Middle frontal gyrus (tissue), 1 donor: Measurements from ENCODE around the gene HOXA5.

Experiments used
- DNase-seq: peaks from one replicate; pipeline ENCODE4 v3.0.0-alpha.2; 2015; ENCODE audit warnings: low spot score; ENCODE audit errors: extremely low spot score

HOXA5 gene

DNA sequence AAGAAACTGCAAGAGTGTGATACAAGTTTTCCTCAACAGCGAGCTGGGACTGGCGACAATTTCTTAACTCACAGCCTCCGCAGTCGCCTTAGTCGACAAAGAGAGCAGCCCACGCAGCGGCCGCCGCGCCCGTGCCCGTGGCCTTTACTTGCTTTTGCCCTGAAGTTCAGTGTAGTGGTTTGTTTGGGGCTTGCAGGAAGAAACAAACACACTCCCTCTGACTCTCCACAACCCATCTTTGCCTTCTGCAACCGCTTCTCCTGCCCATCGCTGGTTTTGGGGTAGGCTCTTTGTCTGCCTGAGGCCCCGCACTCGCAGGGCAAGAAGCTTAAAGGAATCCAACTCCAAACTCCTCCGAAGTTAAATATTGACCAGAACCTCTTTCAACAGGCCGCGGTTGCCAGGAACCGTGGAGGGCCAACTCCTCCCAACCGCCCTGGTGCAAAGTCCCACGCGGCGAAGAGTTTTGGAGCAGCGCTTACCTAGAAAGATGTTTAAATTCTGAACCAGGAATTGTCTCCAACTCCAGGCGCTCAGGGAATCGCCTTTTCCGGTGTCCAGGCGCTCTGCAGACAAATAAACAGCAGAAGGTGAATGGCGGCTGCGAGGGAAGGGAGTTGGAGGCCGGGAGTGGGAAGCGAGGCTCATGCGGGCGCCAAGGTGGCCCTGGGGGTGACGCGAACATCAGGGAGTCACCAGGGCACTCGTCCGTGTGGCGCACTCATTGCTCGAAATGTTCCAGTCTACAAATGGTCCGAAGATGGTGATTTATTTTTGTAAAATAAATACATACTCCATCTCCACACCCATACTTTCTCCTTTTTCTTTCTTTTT lies 21.2 kb downstream of the HOXA5 start:
- DNase-seq, result no peak

DNA sequence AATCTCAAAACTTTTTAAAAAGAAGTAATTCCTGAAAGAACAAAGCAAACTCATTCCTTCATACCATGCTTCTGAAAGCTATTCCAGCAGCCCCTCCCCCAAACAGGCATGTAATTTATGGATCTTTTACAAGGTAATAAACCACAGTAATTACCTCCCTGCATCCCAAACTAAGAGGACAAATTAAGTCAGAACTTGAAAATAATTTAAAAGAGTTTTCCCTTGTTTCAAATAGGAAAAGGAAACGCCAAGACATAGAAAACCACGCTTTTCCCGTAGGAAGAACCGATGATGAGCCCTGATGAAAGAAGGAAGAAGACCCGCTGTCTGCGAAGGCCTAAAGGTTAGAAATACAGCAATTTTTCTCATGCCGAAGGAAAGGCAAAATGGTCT lies 21.8 kb downstream of the HOXA5 start:
- DNase-seq, result no peak

DNA sequence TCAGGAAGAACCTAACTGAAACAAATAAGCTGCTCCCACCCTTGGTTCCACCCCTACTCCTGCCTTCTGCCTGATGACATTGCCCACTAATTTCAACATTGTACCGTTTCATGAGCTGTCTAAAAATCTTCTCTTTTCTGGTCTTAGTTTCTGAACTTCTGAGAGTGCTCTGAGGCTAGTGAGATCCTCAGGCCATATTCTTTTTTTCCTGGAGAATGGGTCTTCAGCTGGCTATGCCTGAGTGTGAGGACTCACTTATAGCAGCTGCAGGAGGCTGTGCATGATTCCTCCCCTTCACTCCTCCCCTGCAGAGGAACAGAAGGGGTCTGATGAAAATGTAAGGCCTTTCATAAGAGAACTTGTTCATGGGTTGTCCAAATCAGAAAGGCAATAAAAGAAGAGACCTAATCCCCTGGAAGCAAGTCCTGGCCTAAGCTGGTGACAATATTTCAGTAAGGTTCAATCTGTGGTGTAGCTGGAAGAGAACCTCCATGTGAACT lies 24.0 kb downstream of the HOXA5 start:
- no peak for DNase-seq

DNA sequence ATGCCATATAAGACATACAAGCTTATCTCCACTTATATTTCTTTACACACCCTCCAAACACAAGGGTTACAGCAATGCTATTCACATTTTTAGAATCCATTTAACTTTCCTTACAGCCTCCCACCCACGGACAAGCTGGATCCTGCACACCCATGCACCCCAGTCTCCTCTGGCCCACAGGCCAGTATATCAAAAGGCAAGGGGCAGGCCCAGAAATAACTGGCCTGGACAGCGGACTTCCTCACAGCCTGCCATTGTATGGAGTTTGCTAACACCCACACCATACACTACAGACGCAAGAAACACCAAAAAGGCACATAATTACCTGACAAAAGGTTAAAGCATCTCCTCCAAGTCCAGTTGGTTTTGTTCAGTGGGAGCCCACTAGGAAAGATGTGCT lies 24.9 kb downstream of the HOXA5 start:
- no peak for DNase-seq

DNA sequence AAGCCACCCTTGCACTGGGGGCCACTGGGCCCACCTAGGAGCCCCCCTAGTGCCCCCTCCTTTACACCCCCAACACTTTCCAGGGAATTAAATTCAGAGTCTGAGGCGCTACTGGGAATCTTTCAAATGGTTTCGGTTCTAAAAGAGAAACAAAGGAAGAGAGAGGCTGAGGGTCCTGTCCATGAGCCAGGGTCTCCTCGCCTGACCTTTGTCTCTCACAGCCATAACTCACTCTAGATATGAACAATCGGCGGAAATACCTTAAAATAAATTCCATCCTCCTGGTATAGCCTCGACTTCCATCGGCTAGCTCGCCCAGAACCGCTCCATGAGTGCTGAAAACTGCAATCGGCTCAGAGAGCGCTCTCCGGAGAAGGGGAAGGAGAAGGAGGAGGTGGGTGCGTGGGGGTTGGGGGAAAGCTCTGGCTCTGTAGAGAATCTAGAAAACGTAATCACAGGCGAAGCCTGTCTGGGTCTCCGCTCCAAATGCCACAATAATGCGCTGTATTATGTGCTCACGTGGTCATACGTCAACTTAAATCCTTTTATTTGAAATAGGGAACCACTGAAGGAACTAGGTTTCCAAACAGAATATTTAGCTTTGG lies 25.5 kb downstream of the HOXA5 start:
- DNase-seq, result no peak

DNA sequence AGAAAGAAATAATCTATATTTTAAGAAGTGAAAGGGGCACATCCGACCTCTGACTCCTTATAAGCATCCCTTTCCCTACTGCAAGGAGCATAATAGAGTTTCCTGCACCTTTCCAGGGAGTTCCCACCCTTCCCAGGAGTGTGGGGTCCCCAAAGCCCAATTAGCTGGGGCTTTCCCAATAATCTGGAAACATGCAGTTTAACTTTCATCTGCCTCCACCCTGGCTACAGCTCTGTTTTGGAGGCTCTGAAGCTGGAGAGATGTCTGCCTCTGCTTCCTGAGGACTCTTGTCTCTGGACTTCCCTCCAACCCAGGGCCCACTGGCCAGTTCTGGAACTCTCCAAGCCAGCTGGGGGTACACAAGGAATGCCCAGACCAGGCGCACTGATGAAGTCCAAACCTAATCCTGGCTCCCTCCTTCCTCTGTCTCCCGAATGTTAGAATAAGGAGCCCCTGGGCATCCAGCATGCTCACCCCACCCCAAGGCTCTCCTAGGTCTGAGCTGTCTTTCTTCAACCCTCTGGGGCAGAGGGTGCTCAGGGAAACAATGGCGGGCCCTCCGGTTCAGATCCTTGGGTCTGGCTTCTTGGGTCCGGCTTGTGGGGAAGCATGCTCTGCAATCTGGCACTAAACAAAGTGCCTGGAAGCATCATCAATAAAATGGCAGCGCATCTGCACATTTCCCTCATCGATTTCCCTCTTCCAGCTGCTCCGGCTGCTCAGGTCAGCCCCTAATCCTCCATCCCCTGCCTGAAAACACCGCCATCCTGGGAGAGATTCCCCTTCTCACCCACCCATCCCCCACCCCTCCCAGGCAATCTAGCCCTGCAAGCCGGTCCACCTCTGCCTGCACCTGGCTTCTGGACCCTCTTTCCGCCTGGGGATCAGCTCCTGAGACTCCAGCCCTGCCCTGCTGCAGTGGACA lies 26.3 kb downstream of the HOXA5 start:
- DNase-seq, result no peak

DNA sequence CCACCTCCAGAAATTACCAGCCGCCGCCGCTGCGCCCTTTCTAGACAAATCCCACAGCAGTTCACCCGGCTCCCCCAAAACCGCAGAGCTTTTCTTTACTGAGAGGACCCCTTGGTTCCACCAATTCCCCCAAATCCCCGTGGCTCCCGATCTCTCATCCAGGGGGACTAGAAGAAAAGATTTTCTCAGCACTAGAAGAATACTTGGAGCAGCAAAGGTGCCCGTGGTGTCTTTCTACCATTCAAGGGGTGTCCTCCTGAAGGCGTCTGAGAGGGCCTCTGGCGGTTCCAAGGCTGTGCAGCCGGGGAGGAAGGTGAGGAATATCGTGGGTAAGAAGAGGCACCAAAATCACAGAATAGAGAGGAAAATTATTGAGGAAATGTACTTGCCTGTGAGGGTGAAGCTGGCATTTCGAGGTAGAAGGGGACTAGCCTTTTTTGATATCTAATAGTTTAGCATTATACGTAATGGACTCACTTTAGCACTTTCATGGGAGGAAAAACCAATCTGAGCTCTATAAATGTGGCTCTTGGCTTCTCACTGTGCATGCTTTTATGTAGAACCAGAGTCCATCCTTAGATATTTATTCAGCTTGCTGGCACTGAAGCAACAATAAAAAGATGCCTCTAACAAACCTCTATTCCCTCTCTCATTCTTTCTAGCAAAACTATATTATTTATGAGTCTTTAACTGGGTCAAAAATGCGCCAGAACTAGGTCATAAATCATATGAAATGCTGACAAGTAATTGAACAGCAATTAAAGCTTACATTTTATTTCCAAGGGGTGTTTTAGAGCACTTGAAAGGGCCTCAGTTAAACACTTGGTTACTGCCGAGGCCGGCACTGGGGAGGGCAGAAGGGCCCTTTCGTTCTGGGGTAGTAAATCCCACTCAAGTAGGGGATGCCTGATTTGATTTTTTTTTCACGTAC lies 27.2 kb downstream of the HOXA5 start:
- DNase-seq, result no peak

DNA sequence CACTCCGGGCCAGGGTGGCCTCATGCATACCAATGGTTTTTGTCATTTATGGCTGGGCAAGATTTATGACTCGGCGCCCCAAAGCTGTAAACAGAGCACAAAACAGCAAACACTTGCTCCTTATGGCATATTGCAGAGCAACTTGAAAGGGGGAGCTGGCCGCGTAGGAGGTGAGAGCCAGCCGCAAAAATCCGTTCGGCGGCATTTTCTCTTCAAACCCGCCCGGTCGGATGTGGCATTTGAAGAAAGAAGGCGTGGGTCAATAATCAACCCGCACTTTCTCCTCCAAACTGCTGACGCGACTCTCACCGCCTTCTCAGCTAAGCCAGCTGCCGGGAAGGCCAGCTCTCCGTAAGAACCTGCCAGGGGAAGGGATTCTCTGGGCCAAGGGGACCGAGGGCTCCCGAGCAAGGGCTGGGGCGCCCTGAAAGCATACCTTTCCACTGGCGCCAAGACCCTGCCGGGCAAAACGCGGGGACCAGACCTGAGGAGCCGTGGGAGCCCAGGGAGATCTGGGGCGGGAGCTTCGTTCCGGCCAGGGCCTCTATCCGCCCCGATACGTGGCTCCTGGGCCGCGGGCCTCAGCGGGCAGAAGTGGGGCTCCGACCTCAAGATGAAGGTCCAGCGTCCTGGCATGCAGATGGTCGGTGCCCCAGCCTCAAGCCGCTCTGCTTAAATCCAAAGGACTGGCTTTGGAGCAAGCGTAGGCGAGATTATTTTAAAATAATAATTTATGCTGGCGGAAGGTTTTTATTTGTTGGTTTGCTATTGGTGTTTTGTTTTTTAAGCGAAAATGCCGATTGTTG lies 28.1 kb downstream of the HOXA5 start:
- no peak for DNase-seq

DNA sequence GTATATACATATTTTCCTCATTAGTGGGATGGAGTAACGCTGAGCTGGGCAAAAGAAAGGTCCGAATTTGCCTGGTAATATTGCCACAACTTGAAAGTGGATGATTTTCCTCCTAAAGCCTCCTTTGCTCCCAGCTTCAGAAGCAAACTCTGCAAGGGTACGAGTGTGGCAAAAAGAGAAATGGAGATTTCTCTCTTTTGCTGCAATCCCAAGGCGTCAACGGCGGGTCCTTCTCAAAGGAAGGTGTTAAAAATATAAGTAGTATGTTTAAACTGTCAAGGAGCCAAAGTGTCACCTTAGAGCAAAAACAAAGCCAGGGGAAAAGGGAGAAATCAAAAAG lies 28.6 kb downstream of the HOXA5 start:
- DNase-seq, result no peak

DNA sequence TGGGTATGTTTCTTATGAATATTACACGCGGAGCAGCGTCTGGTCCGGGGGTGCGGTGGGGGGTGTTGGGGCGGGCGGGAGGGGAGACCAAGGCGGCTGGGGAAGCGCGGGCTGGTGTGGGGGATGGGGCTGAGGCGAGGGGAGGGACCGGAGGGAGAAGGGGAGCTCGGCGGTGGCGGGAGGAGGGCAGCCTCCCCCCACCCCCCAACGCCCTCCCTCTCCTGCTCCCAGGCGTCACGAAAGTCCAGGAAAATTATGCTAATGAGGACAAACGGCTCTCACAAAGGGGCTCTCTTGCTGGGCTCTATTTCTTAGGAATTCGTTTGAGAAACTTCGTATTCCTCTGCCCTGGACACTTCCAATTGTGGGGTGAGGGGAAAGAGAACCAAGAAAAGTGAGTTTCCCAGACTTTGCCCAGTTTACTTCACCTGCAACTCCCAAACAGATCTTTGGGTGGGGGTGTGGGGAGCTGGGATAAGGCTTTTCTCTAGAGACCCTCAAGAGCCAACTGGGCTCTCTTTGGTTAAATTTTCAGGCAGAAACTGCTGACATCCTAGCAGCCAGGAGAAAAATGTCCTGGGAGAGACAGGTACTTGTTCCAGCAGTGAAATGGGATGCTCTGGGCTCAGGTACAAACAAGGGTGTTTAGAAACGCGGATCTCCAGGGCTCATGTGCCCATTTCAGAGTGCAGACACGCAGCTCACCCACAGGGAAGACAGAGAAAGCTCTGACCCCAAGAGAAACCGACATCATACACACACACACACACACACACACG lies 29.3 kb downstream of the HOXA5 start:
- DNase-seq, result no peak

DNA sequence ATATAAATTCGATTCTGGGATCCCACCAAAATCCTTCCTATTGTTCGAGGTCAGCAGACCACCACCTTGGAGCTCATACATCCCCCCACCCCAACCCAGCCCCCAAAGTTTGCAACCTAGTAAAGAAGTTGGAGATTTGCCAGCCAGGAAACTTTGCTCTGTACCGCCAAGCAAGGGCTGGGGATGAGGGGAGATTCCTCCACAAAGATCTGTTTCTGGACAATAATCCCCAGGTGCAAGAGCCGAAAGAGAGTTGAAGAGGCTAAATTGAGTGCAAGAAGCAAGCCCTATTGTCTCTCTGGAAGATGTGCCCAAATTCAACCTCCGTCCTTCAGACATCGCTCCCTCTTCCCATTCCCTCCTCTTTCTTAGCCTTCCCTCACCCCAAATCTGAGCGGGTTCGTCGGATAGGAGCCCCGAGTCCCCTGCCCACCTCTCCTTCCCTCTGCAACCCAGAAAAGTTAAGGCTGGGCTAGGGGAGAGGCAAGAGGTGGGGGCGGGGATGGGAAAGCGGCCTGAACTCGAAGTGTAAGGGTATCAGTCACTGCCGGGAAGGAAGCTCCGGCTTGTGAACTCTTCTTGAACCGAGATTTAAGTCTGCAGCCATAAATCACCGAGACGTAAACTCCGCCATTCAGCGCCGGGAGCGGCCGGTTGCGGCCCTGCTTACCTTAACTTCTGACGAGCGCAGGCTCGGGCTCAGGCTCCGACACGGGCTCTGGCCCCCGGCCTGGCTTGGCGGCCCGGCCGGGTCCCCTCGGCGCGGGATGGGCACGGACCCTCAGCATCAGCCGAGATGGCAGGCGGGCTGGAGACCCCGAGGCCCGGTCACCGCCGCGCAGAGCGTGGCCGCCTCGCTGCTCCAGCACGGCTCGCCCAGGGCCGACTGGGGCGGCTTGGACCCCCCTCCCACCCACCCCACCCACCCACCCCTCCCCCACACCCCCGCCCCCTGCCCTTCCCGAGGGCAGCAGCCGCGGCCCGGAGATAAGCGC lies 30.2 kb downstream of the HOXA5 start:
- DNase-seq, result no peak

DNA sequence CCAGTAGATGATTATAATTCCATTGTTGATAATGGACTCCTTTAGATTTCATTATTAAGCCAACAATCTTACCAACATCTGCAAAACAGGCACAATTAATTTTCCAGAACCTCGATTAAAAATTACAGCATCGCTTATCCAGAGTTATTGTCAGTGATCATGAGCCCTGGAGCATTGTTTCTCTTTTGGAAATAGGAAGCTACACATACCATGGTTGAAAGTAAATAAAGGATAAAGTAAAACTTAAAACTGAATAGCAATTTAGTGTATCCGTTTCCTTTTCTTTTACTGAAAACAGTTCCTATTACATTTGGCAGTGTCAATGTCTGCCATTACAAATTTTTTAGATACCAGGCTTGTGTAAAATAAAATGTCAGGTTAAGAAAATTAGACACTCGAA lies 31.1 kb downstream of the HOXA5 start:
- DNase-seq, result no peak

DNA sequence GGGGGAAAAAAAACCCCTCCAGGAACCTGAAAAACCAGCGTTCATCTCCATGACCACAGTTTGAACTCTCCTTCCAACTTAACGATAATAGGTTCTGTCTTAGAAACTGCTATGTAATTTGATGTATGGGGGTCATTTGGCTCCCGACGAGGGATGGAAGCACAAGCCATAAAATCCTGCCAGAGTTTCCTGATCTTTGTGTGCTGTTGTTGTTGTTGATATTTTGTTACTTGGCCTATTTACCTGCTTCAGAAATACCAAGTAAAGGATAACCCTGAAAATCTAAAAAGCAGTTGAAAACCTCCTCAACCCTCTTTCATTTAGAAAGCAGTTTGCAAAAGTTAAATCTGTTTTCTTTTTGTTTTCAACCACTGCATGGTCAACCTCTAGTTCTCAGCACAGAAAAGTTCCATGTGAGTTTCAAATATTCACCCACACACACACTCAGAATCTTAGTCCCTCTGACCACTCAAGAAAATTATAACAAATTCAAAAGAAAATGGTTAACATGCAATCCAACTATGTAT lies 31.7 kb downstream of the HOXA5 start:
- no peak for DNase-seq

DNA sequence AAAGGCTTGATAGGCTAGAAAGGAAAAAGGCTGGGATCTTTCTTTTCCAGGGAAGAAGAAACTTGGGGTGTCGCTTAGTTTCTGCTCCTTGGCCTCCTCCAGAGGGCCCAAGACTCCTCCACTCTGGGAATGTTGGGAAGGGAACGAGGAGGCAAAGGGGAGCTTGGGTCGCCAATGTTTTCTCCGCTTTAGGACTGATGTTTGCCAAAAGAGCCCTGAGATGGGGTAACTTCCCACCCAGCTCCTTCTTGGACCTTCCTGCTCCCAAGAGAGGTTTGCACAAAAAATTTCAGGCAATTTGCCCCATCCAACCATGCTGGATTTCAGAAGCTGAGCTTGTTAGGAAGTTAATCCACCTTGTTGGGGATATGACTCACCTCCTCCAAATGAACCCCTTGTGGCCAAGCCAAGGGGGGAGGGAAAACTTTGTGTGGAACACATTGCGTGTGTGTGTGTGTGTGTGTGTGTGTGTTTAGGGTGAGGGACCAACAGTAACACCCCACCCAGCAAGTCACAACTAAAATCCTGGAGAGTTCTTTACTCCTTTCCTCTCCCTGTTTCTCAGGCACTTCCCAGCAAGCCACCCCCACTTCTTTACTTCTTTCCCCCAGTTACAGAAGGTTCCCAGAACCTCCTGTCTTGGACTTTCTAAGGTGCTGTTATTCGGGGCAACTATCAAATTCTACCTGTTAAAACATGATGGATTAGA lies 32.3 kb downstream of the HOXA5 start:
- no peak for DNase-seq

DNA sequence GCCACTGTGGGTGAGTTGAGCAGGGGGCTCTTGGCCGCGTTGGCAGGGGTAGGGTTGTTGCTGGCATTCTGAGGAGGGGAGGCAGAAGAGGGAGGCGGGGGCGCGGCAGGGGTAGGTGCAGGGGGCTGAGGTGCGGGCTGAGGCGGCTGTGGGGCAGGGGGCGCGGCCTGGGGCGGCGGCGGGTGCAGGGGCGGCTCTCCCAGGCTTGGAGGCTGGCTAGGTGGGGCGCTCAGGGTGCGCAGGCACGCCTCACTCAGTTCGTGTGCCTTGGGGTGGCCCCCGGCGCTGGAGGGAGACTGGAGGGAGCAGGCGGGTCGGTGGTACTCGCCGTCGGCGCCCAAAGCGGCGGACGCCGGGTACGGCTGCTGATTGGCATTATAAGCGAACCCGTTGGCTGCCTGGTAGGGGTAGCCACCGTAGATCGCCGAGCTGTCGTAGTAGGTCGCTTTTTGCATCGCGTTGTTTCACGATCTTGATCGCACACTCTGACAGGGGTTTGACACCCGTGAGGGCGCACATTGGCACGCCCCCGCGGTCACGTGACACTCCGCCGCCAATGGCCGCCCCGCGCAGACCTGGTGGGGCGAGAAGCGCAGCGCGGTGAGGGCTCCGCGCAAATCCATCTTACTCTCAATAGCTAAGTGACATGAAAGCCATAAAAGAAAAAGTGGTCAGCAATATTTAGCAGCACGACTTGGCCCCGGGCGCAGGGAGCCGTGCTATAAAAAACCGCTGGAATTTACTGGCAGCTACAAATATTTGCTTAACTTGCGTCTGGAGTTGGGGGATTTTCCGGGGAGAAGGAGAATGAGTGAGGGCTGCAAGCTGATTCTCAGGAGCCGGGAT lies 33.1 kb downstream of the HOXA5 start:
- no peak for DNase-seq

DNA sequence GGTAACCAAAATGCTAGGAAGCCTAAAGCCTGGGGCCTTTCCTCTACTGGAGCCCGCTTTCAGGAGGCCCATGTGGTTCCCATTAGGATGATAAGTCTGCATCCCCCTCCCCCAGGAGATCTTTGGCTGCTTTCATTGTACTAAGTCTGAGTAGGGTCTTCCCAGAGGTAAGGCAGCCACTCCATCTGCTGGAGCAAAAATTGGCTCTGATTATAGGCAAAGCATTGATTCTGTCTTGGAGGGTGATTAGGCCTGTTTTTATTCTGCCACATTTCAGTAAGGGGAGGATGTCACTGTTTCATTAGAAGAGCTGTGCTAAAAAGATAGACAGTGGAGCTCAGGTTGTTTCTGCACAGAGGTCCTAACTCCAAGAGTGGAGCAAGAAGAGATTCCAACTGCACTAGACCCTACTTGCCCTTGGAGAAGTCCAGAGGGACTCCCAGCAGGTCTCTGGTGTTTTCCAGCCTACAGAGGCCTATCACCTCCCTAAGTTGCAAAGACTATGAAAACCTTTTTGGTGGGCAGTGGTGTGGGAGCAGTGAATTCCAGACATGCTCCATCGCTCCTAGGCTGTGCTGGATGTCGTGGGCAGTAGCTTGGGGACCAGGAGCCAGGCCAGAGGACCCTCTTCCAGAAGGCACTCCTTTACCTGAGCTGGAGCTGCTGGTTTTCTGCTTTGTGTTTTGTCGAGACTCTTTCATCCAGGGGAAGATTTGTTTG lies 33.9 kb downstream of the HOXA5 start:
- DNase-seq, result no peak
